H1 (cell line): Measurements from ENCODE around the gene SEL1L. TPM values are rescaled to one million over a fixed set of nuclear protein-coding genes. Genes with fewer than 3 reads are reported as not detected.

Experiments
- BACH1 ChIP-seq: IDR thresholded peaks from 2 replicates; pipeline ENCODE4 v1.6.1; 2012; ENCODE audit warnings: low read length, improper control_type of control experiment
- SP1 ChIP-seq: IDR thresholded peaks from 2 replicates; pipeline ENCODE4 v1.6.1; 2011; ENCODE audit warnings: low read depth, low read length
- TEAD4 ChIP-seq: IDR thresholded peaks from 2 replicates; pipeline ENCODE4 v1.6.1; 2012; ENCODE audit warnings: low read depth, low read length, inconsistent platforms, mixed read lengths
- polyA plus RNA-seq, 7 experiments: library from polyadenylated mRNA; depleted of rRNA in 3 of 7; stranded (reverse) in 5 of 7; unstranded in 2 of 7; fragments of >200 nt in 5 of 7; fragments of 200-250 nt in 2 of 7; gene quantifications; 1 replicate in 5 of 7; 2 replicates in 1 of 7; 4 replicates in 1 of 7; pipeline versions ENCODE4 v1.2.1 to v1.2.3, GENCODE V29; 2011 to 2013; ENCODE audit warnings: missing spikeins in 2 of 7, mixed read lengths in 2 of 7
- total RNA-seq: library from RNA; stranded (reverse); fragmentation: NEBNext Ultra II Directional; extraction: Animal tissue kit (Norgen Biotek cat#: 25700); gene quantifications from 2 replicates; pipeline ENCODE4 v1.2.1, GENCODE V29; 2021
- TF ChIP-seq, protein P1 (sequence below): fragments of 300-600 bp; sonication (generic); IDR thresholded peaks from 2 replicates; pipeline ENCODE4 v1.7.1; 2012; ENCODE audit warnings: low read length, moderate library complexity, mild to moderate bottlenecking, inconsistent platforms; ENCODE audit not compliant: insufficient replicate concordance

The SEL1L gene
- total and polyA plus RNA-seq, 2 of the 8 experiments (the other 6 are each of a cell fraction or from before 2014, with no cell fraction given) = 4.3 to 34.9 TPM

- TF ChIP-seq, protein P1, sequence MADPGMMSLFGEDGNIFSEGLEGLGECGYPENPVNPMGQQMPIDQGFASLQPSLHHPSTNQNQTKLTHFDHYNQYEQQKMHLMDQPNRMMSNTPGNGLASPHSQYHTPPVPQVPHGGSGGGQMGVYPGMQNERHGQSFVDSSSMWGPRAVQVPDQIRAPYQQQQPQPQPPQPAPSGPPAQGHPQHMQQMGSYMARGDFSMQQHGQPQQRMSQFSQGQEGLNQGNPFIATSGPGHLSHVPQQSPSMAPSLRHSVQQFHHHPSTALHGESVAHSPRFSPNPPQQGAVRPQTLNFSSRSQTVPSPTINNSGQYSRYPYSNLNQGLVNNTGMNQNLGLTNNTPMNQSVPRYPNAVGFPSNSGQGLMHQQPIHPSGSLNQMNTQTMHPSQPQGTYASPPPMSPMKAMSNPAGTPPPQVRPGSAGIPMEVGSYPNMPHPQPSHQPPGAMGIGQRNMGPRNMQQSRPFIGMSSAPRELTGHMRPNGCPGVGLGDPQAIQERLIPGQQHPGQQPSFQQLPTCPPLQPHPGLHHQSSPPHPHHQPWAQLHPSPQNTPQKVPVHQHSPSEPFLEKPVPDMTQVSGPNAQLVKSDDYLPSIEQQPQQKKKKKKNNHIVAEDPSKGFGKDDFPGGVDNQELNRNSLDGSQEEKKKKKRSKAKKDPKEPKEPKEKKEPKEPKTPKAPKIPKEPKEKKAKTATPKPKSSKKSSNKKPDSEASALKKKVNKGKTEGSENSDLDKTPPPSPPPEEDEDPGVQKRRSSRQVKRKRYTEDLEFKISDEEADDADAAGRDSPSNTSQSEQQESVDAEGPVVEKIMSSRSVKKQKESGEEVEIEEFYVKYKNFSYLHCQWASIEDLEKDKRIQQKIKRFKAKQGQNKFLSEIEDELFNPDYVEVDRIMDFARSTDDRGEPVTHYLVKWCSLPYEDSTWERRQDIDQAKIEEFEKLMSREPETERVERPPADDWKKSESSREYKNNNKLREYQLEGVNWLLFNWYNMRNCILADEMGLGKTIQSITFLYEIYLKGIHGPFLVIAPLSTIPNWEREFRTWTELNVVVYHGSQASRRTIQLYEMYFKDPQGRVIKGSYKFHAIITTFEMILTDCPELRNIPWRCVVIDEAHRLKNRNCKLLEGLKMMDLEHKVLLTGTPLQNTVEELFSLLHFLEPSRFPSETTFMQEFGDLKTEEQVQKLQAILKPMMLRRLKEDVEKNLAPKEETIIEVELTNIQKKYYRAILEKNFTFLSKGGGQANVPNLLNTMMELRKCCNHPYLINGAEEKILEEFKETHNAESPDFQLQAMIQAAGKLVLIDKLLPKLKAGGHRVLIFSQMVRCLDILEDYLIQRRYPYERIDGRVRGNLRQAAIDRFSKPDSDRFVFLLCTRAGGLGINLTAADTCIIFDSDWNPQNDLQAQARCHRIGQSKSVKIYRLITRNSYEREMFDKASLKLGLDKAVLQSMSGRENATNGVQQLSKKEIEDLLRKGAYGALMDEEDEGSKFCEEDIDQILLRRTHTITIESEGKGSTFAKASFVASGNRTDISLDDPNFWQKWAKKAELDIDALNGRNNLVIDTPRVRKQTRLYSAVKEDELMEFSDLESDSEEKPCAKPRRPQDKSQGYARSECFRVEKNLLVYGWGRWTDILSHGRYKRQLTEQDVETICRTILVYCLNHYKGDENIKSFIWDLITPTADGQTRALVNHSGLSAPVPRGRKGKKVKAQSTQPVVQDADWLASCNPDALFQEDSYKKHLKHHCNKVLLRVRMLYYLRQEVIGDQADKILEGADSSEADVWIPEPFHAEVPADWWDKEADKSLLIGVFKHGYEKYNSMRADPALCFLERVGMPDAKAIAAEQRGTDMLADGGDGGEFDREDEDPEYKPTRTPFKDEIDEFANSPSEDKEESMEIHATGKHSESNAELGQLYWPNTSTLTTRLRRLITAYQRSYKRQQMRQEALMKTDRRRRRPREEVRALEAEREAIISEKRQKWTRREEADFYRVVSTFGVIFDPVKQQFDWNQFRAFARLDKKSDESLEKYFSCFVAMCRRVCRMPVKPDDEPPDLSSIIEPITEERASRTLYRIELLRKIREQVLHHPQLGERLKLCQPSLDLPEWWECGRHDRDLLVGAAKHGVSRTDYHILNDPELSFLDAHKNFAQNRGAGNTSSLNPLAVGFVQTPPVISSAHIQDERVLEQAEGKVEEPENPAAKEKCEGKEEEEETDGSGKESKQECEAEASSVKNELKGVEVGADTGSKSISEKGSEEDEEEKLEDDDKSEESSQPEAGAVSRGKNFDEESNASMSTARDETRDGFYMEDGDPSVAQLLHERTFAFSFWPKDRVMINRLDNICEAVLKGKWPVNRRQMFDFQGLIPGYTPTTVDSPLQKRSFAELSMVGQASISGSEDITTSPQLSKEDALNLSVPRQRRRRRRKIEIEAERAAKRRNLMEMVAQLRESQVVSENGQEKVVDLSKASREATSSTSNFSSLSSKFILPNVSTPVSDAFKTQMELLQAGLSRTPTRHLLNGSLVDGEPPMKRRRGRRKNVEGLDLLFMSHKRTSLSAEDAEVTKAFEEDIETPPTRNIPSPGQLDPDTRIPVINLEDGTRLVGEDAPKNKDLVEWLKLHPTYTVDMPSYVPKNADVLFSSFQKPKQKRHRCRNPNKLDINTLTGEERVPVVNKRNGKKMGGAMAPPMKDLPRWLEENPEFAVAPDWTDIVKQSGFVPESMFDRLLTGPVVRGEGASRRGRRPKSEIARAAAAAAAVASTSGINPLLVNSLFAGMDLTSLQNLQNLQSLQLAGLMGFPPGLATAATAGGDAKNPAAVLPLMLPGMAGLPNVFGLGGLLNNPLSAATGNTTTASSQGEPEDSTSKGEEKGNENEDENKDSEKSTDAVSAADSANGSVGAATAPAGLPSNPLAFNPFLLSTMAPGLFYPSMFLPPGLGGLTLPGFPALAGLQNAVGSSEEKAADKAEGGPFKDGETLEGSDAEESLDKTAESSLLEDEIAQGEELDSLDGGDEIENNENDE = no peak
- TF ChIP-seq SP1 (no peak), BACH1 (no peak), TEAD4 (no peak)
Observed at GRCh38 chr14:81446279-81447007, 87.2 kb downstream of the SEL1L start (continued).
